Endothelial cell of umbilical vein (primary cell): ENCODE results near the gene HTT-AS.

Experiments used
- CTCF ChIP-seq, 2 donors: IDR thresholded peaks; 1 replicate in 1 of 2; 2 replicates in 1 of 2; pipeline ENCODE4 v1.5.1; 2011; ENCODE audit warnings: low read length in 2 of 2, mild to moderate bottlenecking in 2 of 2, moderate library complexity in 2 of 2, control low read depth in 1 of 2, inconsistent platforms in 1 of 2, low read depth in 1 of 2; ENCODE audit not compliant: insufficient read depth in 1 of 2; ENCODE audit errors: extremely low read depth in 1 of 2
- EZH2 ChIP-seq: IDR thresholded peaks from 2 replicates; pipeline ENCODE4 v1.6.1; 2012; ENCODE audit warnings: borderline replicate concordance, low read depth, mild to moderate bottlenecking, moderate library complexity, low read length, inconsistent platforms; ENCODE audit not compliant: severe bottlenecking
- FOS ChIP-seq: IDR thresholded peaks from 2 replicates; pipeline ENCODE4 v1.6.1; 2011; ENCODE audit warnings: mild to moderate bottlenecking, low read length, moderate library complexity, borderline replicate concordance; ENCODE audit not compliant: insufficient read depth
- GATA2 ChIP-seq: IDR thresholded peaks from 2 replicates; pipeline ENCODE4 v1.7.0; 2011; ENCODE audit warnings: low read depth, mild to moderate bottlenecking, moderate library complexity, mixed read lengths, low read length; ENCODE audit not compliant: insufficient read length, insufficient read depth
- JUN ChIP-seq: IDR thresholded peaks from 2 replicates; pipeline ENCODE4 v1.6.1; 2011; ENCODE audit warnings: borderline replicate concordance, low read depth; ENCODE audit not compliant: insufficient read length, insufficient read depth
- MAX ChIP-seq: IDR thresholded peaks from 2 replicates; pipeline ENCODE4 v1.6.1; 2011; ENCODE audit not compliant: insufficient read depth, insufficient read length
- MYC ChIP-seq: IDR thresholded peaks from one replicate; pipeline ENCODE4 v1.6.1; 2011; ENCODE audit warnings: mild to moderate bottlenecking, low read depth, low read length
- POLR2A ChIP-seq: IDR thresholded peaks from 2 replicates; pipeline ENCODE4 v1.6.1; 2012; ENCODE audit warnings: low read depth, mild to moderate bottlenecking, control low read depth, low read length
- POLR2AphosphoS5 ChIP-seq: IDR thresholded peaks from 2 replicates; pipeline ENCODE4 v1.6.1; 2012; ENCODE audit warnings: low read depth, mild to moderate bottlenecking, control low read depth, low read length, moderate library complexity; ENCODE audit not compliant: insufficient read depth

GRCh38 chr4:3079694-3080123 lies 5.4 kb upstream of the HTT-AS start:
- no peak for TF ChIP-seq POLR2AphosphoS5
- TF ChIP-seq MAX, result no peak
- no peak for TF ChIP-seq EZH2
- TF ChIP-seq CTCF (IDR thresholded peaks at IDR 0.05; ENCODE audit: extremely low read depth in 1 of 2, insufficient read depth in 1 of 2, low read depth in 1 of 2, low read length in 2 of 2), result no peak
- no peak for TF ChIP-seq MYC
- no peak for TF ChIP-seq POLR2A
- TF ChIP-seq FOS, result no peak
- TF ChIP-seq GATA2, result no peak
- no peak for TF ChIP-seq JUN
